Hepatocyte (in vitro differentiated cells): ENCODE data around the gene HAGH. TPM values are rescaled to one million over a fixed set of nuclear protein-coding genes. Genes with fewer than 3 reads are reported as not detected.

Experiments
- DNase-seq: peaks from one replicate; pipeline ENCODE4 v3.0.0-alpha.2; 2016; ENCODE audit warnings: low spot score
- H2AFZ ChIP-seq: fragments of 200-600 bp; sonication (generic); 2 replicates; pipeline ENCODE4 v1.6.0; 2016; ENCODE audit warnings: antibody characterized with exemption, mild to moderate bottlenecking
- H3K27ac ChIP-seq: fragments of 200-600 bp; sonication (generic); 2 replicates; pipeline ENCODE4 v1.5.1; 2016; ENCODE audit warnings: mild to moderate bottlenecking
- H3K27me3 ChIP-seq: fragments of 200-600 bp; sonication (generic); 2 replicates; pipeline ENCODE4 v1.6.1; 2016
- H3K36me3 ChIP-seq: fragments of 200-600 bp; sonication (generic); replicated peaks from 2 replicates; pipeline ENCODE4 v1.5.1; 2016; ENCODE audit warnings: low read depth; ENCODE audit not compliant: insufficient read depth
- H3K4me1 ChIP-seq: fragments of 200-600 bp; sonication (generic); 2 replicates; pipeline ENCODE4 v1.5.1; 2016; ENCODE audit warnings: mild to moderate bottlenecking, moderate library complexity; ENCODE audit not compliant: insufficient read depth
- H3K4me2 ChIP-seq: fragments of 200-600 bp; sonication (generic); 2 replicates; pipeline ENCODE4 v1.6.0; 2016
- H3K4me3 ChIP-seq: fragments of 200-600 bp; sonication (generic); 2 replicates; pipeline ENCODE4 v1.5.1; 2016; ENCODE audit warnings: mild to moderate bottlenecking
- H3K79me2 ChIP-seq: fragments of 200-600 bp; sonication (generic); 2 replicates; pipeline ENCODE4 v1.6.0; 2017; ENCODE audit warnings: mild to moderate bottlenecking
- H3K9me2 ChIP-seq: fragments of 200-600 bp; sonication (generic); replicated peaks from 2 replicates; pipeline ENCODE4 v1.6.0; 2017; ENCODE audit warnings: mild to moderate bottlenecking; ENCODE audit not compliant: insufficient read depth
- H3K9me3 ChIP-seq: fragments of 200-600 bp; sonication (generic); 2 replicates; pipeline ENCODE4 v1.5.1; 2016; ENCODE audit warnings: low read depth, mild to moderate bottlenecking
- H4K20me1 ChIP-seq: fragments of 200-600 bp; sonication (generic); 2 replicates; pipeline ENCODE4 v1.6.0; 2016; ENCODE audit warnings: mild to moderate bottlenecking; ENCODE audit not compliant: insufficient read depth, poor library complexity, severe bottlenecking
- CTCF ChIP-seq: fragments of 200-600 bp; sonication (generic); IDR thresholded peaks from 2 replicates; pipeline ENCODE4 v1.5.1; 2016; ENCODE audit warnings: antibody characterized with exemption, mild to moderate bottlenecking; ENCODE audit not compliant: poor library complexity
- EZH2 ChIP-seq: fragments of 200-600 bp; sonication (generic); IDR thresholded peaks from 2 replicates; pipeline ENCODE4 v1.6.1; 2016; ENCODE audit warnings: antibody characterized with exemption, mild to moderate bottlenecking, borderline replicate concordance
- EZH2phosphoT487 ChIP-seq: fragments of 200-600 bp; sonication (generic); IDR thresholded peaks from one replicate; pipeline ENCODE4 v1.6.1; 2018; ENCODE audit warnings: antibody characterized with exemption, mild to moderate bottlenecking, low read depth, moderate library complexity; ENCODE audit not compliant: unreplicated experiment, severe bottlenecking
- WGBS: methylation state at CpG from one replicate; pipeline ENCODE4 v1.1.6; 2016; ENCODE audit warnings: low lambda C conversion rate; ENCODE audit errors: missing lambda C conversion rate; 5-methylcytosine and 5-hydroxymethylcytosine counted together
- polyA plus RNA-seq: library from polyadenylated mRNA; unstranded; fragments of >200 nt; fragmentation: Nextera tagmentation; extraction: Ambion mirVana; gene quantifications from 2 replicates; pipeline ENCODE4 v1.2.1, GENCODE V29; 2016
- total RNA-seq: library from RNA; depleted of rRNA; stranded (reverse); fragments of >200 nt; gene quantifications from 2 replicates; pipeline ENCODE4 v1.2.3, GENCODE V29; 2014

The HAGH gene
- total and polyA plus RNA-seq, 2 experiments from 2014 or later = 55.6 to 113 TPM

DNA sequence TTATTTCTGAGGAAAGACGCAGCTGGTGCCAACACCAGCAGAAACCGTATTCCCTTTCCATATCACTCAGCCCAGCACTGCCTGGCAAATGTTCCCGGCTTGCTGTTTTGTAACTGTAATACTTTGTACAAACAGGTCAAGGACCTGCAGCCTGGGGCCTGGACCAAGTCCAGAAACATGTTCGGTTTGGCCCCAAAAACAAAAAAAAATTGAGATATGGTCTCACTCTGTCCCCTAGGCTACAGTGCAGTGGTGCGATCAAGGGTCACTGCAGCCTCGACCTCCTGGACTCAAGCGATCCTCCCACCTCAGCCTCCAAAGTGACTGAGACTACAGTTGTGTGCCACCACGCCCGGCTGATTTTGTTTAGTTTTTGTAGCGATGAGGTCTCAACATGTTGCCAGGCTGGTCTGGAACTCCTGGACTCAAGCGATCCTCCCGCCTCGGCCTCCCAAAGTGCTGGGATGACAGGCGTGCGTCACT is 1.2 kb downstream of the HAGH start:
- no peaks in the 10 kb centered on the region for H3K36me3 ChIP-seq
- no peaks in the 10 kb centered on the region for H4K20me1 ChIP-seq
- H3K9me3 ChIP-seq = no peaks in the 10 kb centered on the region
- 92% methylated on average over 15 of the region's 15 CpGs for WGBS
- DNase-seq = no peak
- H3K4me1 ChIP-seq = peaks cover 13% of the 10 kb centered on the region
- no peak overlapping the region for H2AFZ ChIP-seq
- no peaks in the 10 kb centered on the region for H3K9me2 ChIP-seq
- peak overlapping the region; percentile 95 for H3K4me2 ChIP-seq
- H3K27ac ChIP-seq = peak overlapping the region; percentile 62
- no peaks in the 10 kb centered on the region for H3K27me3 ChIP-seq
- TF ChIP-seq EZH2phosphoT487 (no peak), EZH2 (no peak), CTCF (no peak)
- peaks cover 60% of the 10 kb centered on the region for H3K79me2 ChIP-seq
- no peak overlapping the region for H3K4me3 ChIP-seq

DNA sequence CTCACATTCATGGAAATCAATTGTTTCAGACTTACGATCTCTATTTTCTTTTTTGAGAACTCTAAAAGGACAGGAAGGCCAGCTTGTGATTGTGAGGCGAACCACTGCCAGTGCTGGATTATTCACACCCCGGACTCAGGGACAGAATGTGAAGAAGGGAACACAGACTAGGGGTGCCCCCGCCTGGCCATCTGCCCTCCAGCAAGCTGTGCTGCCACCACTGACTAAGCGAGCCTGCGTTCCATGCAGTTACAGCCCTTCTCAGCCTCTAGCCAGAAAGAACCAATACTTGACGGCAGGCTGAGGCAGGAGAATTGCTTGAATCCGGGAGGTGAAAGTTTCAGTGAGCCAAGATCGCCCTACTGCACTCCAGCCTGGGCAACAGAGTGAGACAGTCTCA is 2.8 kb downstream of the HAGH start:
- no peak overlapping the region for H3K27ac ChIP-seq
- no peaks in the 10 kb centered on the region for H4K20me1 ChIP-seq
- no peak overlapping the region for H3K4me3 ChIP-seq
- H3K9me2 ChIP-seq = no peaks in the 10 kb centered on the region
- 65% methylated on average over 9 of the region's 9 CpGs for WGBS
- H3K27me3 ChIP-seq = no peaks in the 10 kb centered on the region
- H2AFZ ChIP-seq = no peak overlapping the region
- peaks cover 48% of the 10 kb centered on the region for H3K79me2 ChIP-seq
- peak; percentile 64 for DNase-seq
- no peaks in the 10 kb centered on the region for H3K36me3 ChIP-seq
- H3K4me1 ChIP-seq = peaks cover 5% of the 10 kb centered on the region
- peak; percentile 33 for TF ChIP-seq CTCF
- no peak for TF ChIP-seq EZH2
- no peak overlapping the region for H3K4me2 ChIP-seq
- H3K9me3 ChIP-seq = no peaks in the 10 kb centered on the region

GRCh38 chr16:1822801-1823200 is 3.8 kb downstream of the HAGH start:
- H3K79me2 ChIP-seq = peaks cover 39% of the 10 kb centered on the region
- H3K4me1 ChIP-seq = peaks cover 5% of the 10 kb centered on the region
- WGBS = 95% methylated on average over 16 of the region's 16 CpGs
- H3K4me3 ChIP-seq = no peak overlapping the region
- no peak overlapping the region for H3K4me2 ChIP-seq
- H4K20me1 ChIP-seq = no peaks in the 10 kb centered on the region
- TF ChIP-seq EZH2phosphoT487 (no peak), CTCF (no peak), EZH2 (no peak)
- no peaks in the 10 kb centered on the region for H3K36me3 ChIP-seq
- H3K9me3 ChIP-seq = no peaks in the 10 kb centered on the region
- H3K9me2 ChIP-seq = no peaks in the 10 kb centered on the region
- no peaks in the 10 kb centered on the region for H3K27me3 ChIP-seq
- H3K27ac ChIP-seq = no peak overlapping the region
- no peak overlapping the region for H2AFZ ChIP-seq
- no peak for DNase-seq
